ENCODE measurements around the gene RANBP10. TPM values are rescaled to one million over a fixed set of nuclear protein-coding genes. Genes with fewer than 3 reads are reported as not detected.

The RANBP10 gene
- total and polyA plus RNA-seq, 2 of the 13 experiments (the other 11 are each of a cell fraction or from before 2014, with no cell fraction given) = 9.2 to 22.7 TPM

DNA sequence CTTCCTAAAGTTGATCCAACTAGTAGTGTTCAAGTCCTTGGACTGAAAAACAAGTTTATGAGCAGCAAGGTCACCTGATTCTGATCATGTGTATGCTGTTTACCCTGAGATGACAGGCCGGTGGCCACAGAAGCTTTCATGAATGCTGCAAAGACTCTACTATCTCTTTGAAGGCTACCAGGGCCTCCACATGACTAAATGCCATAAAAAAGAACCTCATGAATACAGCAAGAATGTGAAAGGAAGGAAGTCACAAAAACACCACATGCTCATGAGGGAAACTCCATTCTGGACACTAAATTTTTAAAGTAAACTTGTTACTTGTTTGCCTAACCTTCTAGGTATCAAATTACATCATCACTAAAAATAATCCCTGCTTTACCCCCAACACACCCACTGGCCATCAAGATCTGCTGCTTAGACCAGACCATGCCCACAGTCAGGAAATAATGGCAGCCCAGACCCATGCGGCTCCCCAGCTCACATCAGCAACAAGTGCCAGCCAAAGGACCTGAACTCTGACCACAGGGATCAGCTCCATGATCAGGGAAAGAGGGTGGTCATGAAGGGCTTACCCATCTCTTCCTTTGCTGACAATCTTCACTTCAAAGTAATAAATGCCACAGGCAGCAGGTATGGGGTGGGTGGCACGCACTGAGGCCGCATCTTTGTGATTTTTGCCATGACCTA, 1.4 kb downstream of the RANBP10 start (continued):
- TF ChIP-seq, protein P1, sequence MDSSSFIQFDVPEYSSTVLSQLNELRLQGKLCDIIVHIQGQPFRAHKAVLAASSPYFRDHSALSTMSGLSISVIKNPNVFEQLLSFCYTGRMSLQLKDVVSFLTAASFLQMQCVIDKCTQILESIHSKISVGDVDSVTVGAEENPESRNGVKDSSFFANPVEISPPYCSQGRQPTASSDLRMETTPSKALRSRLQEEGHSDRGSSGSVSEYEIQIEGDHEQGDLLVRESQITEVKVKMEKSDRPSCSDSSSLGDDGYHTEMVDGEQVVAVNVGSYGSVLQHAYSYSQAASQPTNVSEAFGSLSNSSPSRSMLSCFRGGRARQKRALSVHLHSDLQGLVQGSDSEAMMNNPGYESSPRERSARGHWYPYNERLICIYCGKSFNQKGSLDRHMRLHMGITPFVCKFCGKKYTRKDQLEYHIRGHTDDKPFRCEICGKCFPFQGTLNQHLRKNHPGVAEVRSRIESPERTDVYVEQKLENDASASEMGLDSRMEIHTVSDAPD (CRISPR knock-in tag; IDR thresholded peaks at IDR 0.05) = no peak
- TF ChIP-seq, protein P2, sequence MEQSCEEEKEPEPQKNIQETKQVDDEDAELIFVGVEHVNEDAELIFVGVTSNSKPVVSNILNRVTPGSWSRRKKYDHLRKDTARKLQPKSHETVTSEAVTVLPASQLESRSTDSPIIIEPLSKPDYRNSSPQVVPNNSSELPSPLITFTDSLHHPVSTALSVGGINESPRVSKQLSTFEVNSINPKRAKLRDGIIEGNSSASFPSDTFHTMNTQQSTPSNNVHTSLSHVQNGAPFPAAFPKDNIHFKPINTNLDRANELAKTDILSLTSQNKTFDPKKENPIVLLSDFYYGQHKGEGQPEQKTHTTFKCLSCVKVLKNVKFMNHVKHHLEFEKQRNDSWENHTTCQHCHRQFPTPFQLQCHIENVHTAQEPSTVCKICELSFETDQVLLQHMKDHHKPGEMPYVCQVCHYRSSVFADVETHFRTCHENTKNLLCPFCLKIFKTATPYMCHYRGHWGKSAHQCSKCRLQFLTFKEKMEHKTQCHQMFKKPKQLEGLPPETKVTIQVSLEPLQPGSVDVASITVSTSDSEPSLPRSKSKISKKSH (CRISPR knock-in tag; IDR thresholded peaks at IDR 0.05; ENCODE audit: borderline replicate concordance) = no peak
- no peak for TF ChIP-seq ZFP1 (CRISPR knock-in tag; IDR thresholded peaks at IDR 0.05)
- no peak for TF ChIP-seq ZNF614 (CRISPR knock-in tag; IDR thresholded peaks at IDR 0.05; ENCODE audit: borderline replicate concordance)
- no peak for TF ChIP-seq RFX5 (IDR thresholded peaks at IDR 0.05; ENCODE audit: low read depth, low read length)
- TF ChIP-seq ASH2L (IDR thresholded peaks at IDR 0.05; ENCODE audit: insufficient read length, low read depth, low read length) = no peak
- 0 out of 2 replicates have a peak, but pooled peaks have one; percentile 36 for TF ChIP-seq TARDBP (CRISPR knock-in tag; IDR thresholded peaks at IDR 0.05)
- peak; percentile 80 for TF ChIP-seq SIX4 (CRISPR knock-in tag; IDR thresholded peaks at IDR 0.05)
- TF ChIP-seq MTF1 (CRISPR knock-in tag; IDR thresholded peaks at IDR 0.05) = no peak
- TF ChIP-seq KAT8 (CRISPR knock-in tag; IDR thresholded peaks at IDR 0.05) = peak; percentile 59
- TF ChIP-seq ZFP37 (CRISPR knock-in tag; IDR thresholded peaks at IDR 0.05; ENCODE audit: borderline replicate concordance) = no peak
- no peak for TF ChIP-seq ELF3 (CRISPR knock-in tag; IDR thresholded peaks at IDR 0.05)
- no peak for TF ChIP-seq MTA1 (CRISPR knock-in tag; IDR thresholded peaks at IDR 0.05; ENCODE audit: borderline replicate concordance)
- no peak for TF ChIP-seq ZNF260 (CRISPR knock-in tag; IDR thresholded peaks at IDR 0.05; ENCODE audit: borderline replicate concordance, low read depth)
- no peak for TF ChIP-seq TBL1XR1 (IDR thresholded peaks at IDR 0.05; ENCODE audit: borderline replicate concordance, low read length, partially characterized antibody)
- no peak for TF ChIP-seq ZNF775 (CRISPR knock-in tag; IDR thresholded peaks at IDR 0.05; ENCODE audit: borderline replicate concordance)
- peak; percentile 33; the same call in 1 of the 2 replicates for TF ChIP-seq ZSCAN9 (CRISPR knock-in tag; IDR thresholded peaks at IDR 0.05; ENCODE audit: borderline replicate concordance)
- TF ChIP-seq EED (CRISPR knock-in tag; IDR thresholded peaks at IDR 0.05) = no peak
- TF ChIP-seq, protein P3, sequence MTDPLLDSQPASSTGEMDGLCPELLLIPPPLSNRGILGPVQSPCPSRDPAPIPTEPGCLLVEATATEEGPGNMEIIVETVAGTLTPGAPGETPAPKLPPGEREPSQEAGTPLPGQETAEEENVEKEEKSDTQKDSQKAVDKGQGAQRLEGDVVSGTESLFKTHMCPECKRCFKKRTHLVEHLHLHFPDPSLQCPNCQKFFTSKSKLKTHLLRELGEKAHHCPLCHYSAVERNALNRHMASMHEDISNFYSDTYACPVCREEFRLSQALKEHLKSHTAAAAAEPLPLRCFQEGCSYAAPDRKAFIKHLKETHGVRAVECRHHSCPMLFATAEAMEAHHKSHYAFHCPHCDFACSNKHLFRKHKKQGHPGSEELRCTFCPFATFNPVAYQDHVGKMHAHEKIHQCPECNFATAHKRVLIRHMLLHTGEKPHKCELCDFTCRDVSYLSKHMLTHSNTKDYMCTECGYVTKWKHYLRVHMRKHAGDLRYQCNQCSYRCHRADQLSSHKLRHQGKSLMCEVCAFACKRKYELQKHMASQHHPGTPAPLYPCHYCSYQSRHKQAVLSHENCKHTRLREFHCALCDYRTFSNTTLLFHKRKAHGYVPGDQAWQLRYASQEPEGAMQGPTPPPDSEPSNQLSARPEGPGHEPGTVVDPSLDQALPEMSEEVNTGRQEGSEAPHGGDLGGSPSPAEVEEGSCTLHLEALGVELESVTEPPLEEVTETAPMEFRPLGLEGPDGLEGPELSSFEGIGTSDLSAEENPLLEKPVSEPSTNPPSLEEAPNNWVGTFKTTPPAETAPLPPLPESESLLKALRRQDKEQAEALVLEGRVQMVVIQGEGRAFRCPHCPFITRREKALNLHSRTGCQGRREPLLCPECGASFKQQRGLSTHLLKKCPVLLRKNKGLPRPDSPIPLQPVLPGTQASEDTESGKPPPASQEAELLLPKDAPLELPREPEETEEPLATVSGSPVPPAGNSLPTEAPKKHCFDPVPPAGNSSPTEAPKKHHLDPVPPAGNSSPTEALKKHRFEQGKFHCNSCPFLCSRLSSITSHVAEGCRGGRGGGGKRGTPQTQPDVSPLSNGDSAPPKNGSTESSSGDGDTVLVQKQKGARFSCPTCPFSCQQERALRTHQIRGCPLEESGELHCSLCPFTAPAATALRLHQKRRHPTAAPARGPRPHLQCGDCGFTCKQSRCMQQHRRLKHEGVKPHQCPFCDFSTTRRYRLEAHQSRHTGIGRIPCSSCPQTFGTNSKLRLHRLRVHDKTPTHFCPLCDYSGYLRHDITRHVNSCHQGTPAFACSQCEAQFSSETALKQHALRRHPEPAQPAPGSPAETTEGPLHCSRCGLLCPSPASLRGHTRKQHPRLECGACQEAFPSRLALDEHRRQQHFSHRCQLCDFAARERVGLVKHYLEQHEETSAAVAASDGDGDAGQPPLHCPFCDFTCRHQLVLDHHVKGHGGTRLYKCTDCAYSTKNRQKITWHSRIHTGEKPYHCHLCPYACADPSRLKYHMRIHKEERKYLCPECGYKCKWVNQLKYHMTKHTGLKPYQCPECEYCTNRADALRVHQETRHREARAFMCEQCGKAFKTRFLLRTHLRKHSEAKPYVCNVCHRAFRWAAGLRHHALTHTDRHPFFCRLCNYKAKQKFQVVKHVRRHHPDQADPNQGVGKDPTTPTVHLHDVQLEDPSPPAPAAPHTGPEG (CRISPR knock-in tag; IDR thresholded peaks at IDR 0.05) = no peak
- TF ChIP-seq, protein P4, sequence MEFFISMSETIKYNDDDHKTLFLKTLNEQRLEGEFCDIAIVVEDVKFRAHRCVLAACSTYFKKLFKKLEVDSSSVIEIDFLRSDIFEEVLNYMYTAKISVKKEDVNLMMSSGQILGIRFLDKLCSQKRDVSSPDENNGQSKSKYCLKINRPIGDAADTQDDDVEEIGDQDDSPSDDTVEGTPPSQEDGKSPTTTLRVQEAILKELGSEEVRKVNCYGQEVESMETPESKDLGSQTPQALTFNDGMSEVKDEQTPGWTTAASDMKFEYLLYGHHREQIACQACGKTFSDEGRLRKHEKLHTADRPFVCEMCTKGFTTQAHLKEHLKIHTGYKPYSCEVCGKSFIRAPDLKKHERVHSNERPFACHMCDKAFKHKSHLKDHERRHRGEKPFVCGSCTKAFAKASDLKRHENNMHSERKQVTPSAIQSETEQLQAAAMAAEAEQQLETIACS (CRISPR knock-in tag; IDR thresholded peaks at IDR 0.05) = no peak
- no peak; the same call in none of the 2 replicates for TF ChIP-seq RARA (CRISPR knock-in tag; IDR thresholded peaks at IDR 0.05)

Measured in HepG2 (cell line).